ENCODE measurements around the gene ATP6V1F. TPM values are rescaled to one million over a fixed set of nuclear protein-coding genes. Genes with fewer than 3 reads are reported as not detected.

Gene ATP6V1F
- total RNA-seq, 3 donors from 2014 or later (not counting 1 experiment from before 2014, with no cell fraction given) = 82.9 to 98.0 (median 94.3) TPM

DNA sequence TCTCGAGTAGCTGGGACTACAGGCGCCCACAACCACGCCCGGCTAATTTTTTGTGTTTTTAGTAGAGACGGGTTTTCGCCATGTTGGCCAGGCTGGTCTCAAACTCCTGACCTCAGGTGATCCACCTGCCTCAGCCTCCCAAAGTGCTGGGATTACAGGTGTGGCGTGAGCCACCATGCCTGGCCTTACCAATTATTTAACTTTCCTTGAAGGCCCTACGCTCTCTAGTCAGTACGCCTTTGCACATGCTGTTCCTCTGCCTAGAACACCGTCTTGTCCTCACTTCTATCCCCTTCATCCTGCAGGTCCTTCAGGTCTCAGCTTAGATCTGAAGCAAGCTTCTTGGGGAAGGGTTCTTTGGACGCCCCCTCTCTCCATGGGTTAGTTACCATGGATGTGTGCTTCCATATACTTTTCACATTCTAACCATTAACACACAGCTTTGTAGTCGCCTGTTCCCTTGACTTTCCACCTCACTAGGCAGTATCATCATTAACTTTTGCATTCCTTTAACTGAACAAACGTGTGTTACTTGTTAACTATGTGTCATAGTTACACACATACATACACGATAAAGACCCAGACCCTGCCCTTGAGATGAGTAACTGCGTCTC, 592 bp upstream of the ATP6V1F start:
- H3K27ac ChIP-seq (ENCODE audit: low read length) = peak overlapping the region; percentile 25
- no peaks in the 10 kb centered on the region for H3K27me3 ChIP-seq (ENCODE audit: control insufficient read depth, insufficient read depth, low read length)
- H3K27me3 Mint-ChIP-seq (ENCODE audit: low read depth in 2 of 2) = no peaks in the 10 kb centered on the region
- H3K4me3 ChIP-seq (ENCODE audit: low read length) = peak overlapping the region; percentile 73
- intact Hi-C loops (cut with micrococcal nuclease) = no loop called here
- TF ChIP-seq, protein P1, sequence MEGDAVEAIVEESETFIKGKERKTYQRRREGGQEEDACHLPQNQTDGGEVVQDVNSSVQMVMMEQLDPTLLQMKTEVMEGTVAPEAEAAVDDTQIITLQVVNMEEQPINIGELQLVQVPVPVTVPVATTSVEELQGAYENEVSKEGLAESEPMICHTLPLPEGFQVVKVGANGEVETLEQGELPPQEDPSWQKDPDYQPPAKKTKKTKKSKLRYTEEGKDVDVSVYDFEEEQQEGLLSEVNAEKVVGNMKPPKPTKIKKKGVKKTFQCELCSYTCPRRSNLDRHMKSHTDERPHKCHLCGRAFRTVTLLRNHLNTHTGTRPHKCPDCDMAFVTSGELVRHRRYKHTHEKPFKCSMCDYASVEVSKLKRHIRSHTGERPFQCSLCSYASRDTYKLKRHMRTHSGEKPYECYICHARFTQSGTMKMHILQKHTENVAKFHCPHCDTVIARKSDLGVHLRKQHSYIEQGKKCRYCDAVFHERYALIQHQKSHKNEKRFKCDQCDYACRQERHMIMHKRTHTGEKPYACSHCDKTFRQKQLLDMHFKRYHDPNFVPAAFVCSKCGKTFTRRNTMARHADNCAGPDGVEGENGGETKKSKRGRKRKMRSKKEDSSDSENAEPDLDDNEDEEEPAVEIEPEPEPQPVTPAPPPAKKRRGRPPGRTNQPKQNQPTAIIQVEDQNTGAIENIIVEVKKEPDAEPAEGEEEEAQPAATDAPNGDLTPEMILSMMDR (IDR thresholded peaks at IDR 0.05) = no peak
- ATAC-seq (no peak), DNase-seq (no peak)
- H3K36me3 Mint-ChIP-seq = no peaks in the 10 kb centered on the region
- no peaks in the 10 kb centered on the region for H3K9me3 Mint-ChIP-seq
- H3K4me1 ChIP-seq (ENCODE audit: control insufficient read depth, insufficient read depth, low read length) = peaks cover 19% of the 10 kb centered on the region
- peak overlapping the region; percentile 98 for H3K4me3 Mint-ChIP-seq
- peaks cover 7% of the 10 kb centered on the region for H3K36me3 ChIP-seq (ENCODE audit: control insufficient read depth, insufficient read depth, low read length)
- peaks cover 16 to 34% of the 10 kb centered on the region in 2 donors for H3K4me1 Mint-ChIP-seq
- peak overlapping the region; percentile 88 to 96 for H3K27ac Mint-ChIP-seq
- 76% methylated on average over 15 of the region's 15 CpGs for WGBS (ENCODE audit: insufficient coverage)
- no peaks in the 10 kb centered on the region for H3K9me3 ChIP-seq (ENCODE audit: control insufficient read depth, insufficient read depth, low read length)

DNA sequence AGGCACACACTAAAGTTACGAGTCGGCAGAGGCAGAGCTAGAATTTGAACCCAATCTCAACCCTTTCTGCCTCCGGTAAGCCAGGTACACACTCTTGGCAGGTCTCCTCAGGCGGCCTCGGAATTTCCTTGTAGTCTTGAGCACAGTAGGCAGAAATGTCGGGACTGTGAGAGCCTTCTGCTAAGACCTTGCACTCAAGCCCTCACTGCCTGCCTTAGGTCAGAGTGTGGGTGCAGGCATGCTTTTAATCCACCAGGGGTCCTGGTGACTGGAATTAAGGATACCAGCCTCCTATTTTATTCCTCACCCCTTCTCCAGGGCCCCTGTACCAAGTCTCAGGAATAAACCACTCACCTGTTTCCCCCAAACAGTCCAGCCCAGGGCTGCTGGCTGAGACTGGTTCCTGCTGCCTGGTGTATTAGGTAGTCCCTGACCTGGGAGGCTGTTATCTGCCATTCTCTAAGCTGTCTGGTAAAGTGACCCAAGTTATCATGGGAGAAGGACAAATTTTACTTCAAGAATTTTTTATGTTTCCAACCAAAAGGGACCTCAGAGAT, 855 bp downstream of the ATP6V1F start:
- ATAC-seq = peak in 2 of 3 donors; percentile 29 to 32
- Mint-ChIP-seq H3K36me3 (no peaks in the 10 kb centered on the region), H3K27ac (peak overlapping the region; percentile 88 to 96), H3K4me3 (peak overlapping the region; percentile 98), H3K27me3 (ENCODE audit: low read depth in 2 of 2) (no peaks in the 10 kb centered on the region), H3K4me1 (peaks cover 16 to 34% of the 10 kb centered on the region in 2 donors), H3K9me3 (no peaks in the 10 kb centered on the region)
- peak; percentile 29 to 68 for DNase-seq
- 0% methylated on average over 6 of the region's 6 CpGs for WGBS (ENCODE audit: insufficient coverage)
- H3K4me1 ChIP-seq (ENCODE audit: control insufficient read depth, insufficient read depth, low read length) = peaks cover 19% of the 10 kb centered on the region
- TF ChIP-seq, protein P1 (IDR thresholded peaks at IDR 0.05) = peak; percentile 59
- peak overlapping the region; percentile 73 for H3K4me3 ChIP-seq (ENCODE audit: low read length)
- H3K9me3 ChIP-seq (ENCODE audit: control insufficient read depth, insufficient read depth, low read length) = no peaks in the 10 kb centered on the region
- H3K36me3 ChIP-seq (ENCODE audit: control insufficient read depth, insufficient read depth, low read length) = peaks cover 7% of the 10 kb centered on the region
- intact Hi-C loops (cut with micrococcal nuclease) = no loop called here
- peak overlapping the region; percentile 74 for H3K27ac ChIP-seq (ENCODE audit: low read length)
- H3K27me3 ChIP-seq (ENCODE audit: control insufficient read depth, insufficient read depth, low read length) = no peaks in the 10 kb centered on the region

DNA sequence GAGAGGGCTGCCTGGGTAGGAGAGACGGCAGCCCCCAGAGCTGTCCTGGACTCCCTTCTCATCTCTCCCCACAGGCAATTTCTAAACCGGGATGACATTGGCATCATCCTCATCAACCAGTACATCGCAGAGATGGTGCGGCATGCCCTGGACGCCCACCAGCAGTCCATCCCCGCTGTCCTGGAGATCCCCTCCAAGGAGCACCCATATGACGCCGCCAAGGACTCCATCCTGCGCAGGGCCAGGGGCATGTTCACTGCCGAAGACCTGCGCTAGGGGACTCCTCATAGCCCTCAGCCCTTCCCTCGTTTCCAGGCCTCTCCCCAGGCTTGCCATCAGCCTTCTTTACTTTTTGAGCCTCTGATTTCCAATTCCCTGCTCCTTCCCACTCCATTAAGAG, 2.6 kb downstream of the ATP6V1F start:
- Mint-ChIP-seq H3K27ac (peak overlapping the region in 1 of 2 donors; percentile 23), H3K4me1 (peaks cover 16 to 38% of the 10 kb centered on the region in 2 donors), H3K36me3 (no peaks in the 10 kb centered on the region), H3K4me3 (peak overlapping the region; percentile 0), H3K27me3 (ENCODE audit: low read depth in 2 of 2) (peaks cover 0 to 4% of the 10 kb centered on the region in 2 donors), H3K9me3 (no peaks in the 10 kb centered on the region)
- H3K36me3 ChIP-seq (ENCODE audit: control insufficient read depth, insufficient read depth, low read length) = peaks cover 7% of the 10 kb centered on the region
- no peak overlapping the region for H3K27ac ChIP-seq (ENCODE audit: low read length)
- intact Hi-C loops (cut with micrococcal nuclease) = no loop called here
- TF ChIP-seq, protein P1 (IDR thresholded peaks at IDR 0.05) = no peak
- no peak for ATAC-seq
- no peak overlapping the region for H3K4me3 ChIP-seq (ENCODE audit: low read length)
- H3K9me3 ChIP-seq (ENCODE audit: control insufficient read depth, insufficient read depth, low read length) = no peaks in the 10 kb centered on the region
- peaks cover 3% of the 10 kb centered on the region for H3K27me3 ChIP-seq (ENCODE audit: control insufficient read depth, insufficient read depth, low read length)
- WGBS (ENCODE audit: insufficient coverage) = 97% methylated on average over 12 of the region's 12 CpGs
- no peak for DNase-seq
- H3K4me1 ChIP-seq (ENCODE audit: control insufficient read depth, insufficient read depth, low read length) = peaks cover 29% of the 10 kb centered on the region
